ENCODE measurements around the gene LKAAEAR1. TPM values are rescaled to one million over a fixed set of nuclear protein-coding genes. Genes with fewer than 3 reads are reported as not detected.

Gene LKAAEAR1
- total RNA-seq, 1 donor from 2014 or later: not detected

- no peak for TF ChIP-seq CTCF (IDR thresholded peaks at IDR 0.05; ENCODE audit: partially characterized antibody, unreplicated experiment)
- H3K27ac Mint-ChIP-seq (ENCODE audit: unreplicated experiment): no peak overlapping the region
- peaks cover 5% of the 10 kb centered on the region for H3K27me3 Mint-ChIP-seq (ENCODE audit: unreplicated experiment)
- H3K9me3 Mint-ChIP-seq (ENCODE audit: unreplicated experiment): peaks cover 3% of the 10 kb centered on the region
- peaks cover 8% of the 10 kb centered on the region for H3K4me1 Mint-ChIP-seq (ENCODE audit: low read depth, unreplicated experiment)
- H3K4me3 Mint-ChIP-seq (ENCODE audit: unreplicated experiment): no peak overlapping the region
- no peak for DNase-seq
- no peaks in the 10 kb centered on the region for H3K36me3 Mint-ChIP-seq (ENCODE audit: unreplicated experiment)
Measured at GRCh38 chr20:64065062-64065973, 18.9 kb downstream of the LKAAEAR1 start.

GRCh38 chr20:64064145-64064698, 20.0 kb downstream of the LKAAEAR1 start:
- peaks cover 3% of the 10 kb centered on the region for H3K9me3 Mint-ChIP-seq (ENCODE audit: unreplicated experiment)
- DNase-seq: no peak
- H3K27ac Mint-ChIP-seq (ENCODE audit: unreplicated experiment): peak overlapping the region; percentile 62

GRCh38 chr20:64063389-64064144, 20.6 kb downstream of the LKAAEAR1 start:
- Mint-ChIP-seq H3K27me3 (ENCODE audit: unreplicated experiment) (peaks cover 5% of the 10 kb centered on the region), H3K36me3 (ENCODE audit: unreplicated experiment) (no peaks in the 10 kb centered on the region), H3K4me3 (ENCODE audit: unreplicated experiment) (peak overlapping the region; percentile 92), H3K4me1 (ENCODE audit: low read depth, unreplicated experiment) (peaks cover 8% of the 10 kb centered on the region), H3K9me3 (ENCODE audit: unreplicated experiment) (peaks cover 3% of the 10 kb centered on the region), H3K27ac (ENCODE audit: unreplicated experiment) (peak overlapping the region; percentile 62)
- DNase-seq: peak; percentile 61
- no peak for TF ChIP-seq CTCF (IDR thresholded peaks at IDR 0.05; ENCODE audit: partially characterized antibody, unreplicated experiment)

More at GRCh38 chr20:64064145-64064698, 20.0 kb downstream of the LKAAEAR1 start:
- TF ChIP-seq CTCF (IDR thresholded peaks at IDR 0.05; ENCODE audit: partially characterized antibody, unreplicated experiment): no peak
- H3K4me1 Mint-ChIP-seq (ENCODE audit: low read depth, unreplicated experiment): peaks cover 8% of the 10 kb centered on the region
- peaks cover 5% of the 10 kb centered on the region for H3K27me3 Mint-ChIP-seq (ENCODE audit: unreplicated experiment)
- peak overlapping the region; percentile 92 for H3K4me3 Mint-ChIP-seq (ENCODE audit: unreplicated experiment)
- no peaks in the 10 kb centered on the region for H3K36me3 Mint-ChIP-seq (ENCODE audit: unreplicated experiment)

GRCh38 chr20:64062596-64063388, 21.4 kb downstream of the LKAAEAR1 start, which contains the start of gene TCEA2:
Gene TCEA2, plus strand, starts transcription at chr20:64063198. Its CDS starts 115 bp downstream, at chr20:64063313.
- Mint-ChIP-seq H3K4me1 (ENCODE audit: low read depth, unreplicated experiment) (peaks cover 8% of the 10 kb centered on the region), H3K27me3 (ENCODE audit: unreplicated experiment) (peaks cover 4% of the 10 kb centered on the region), H3K4me3 (ENCODE audit: unreplicated experiment) (peak within 1 kb of the TSS; percentile 92), H3K9me3 (ENCODE audit: unreplicated experiment) (peaks cover 3% of the 10 kb centered on the region), H3K27ac (ENCODE audit: unreplicated experiment) (peak within 1 kb of the TSS; percentile 62), H3K36me3 (ENCODE audit: unreplicated experiment) (no peaks in the 10 kb centered on the region)
- DNase-seq: peak; percentile 98
- no peak for TF ChIP-seq CTCF (IDR thresholded peaks at IDR 0.05; ENCODE audit: partially characterized antibody, unreplicated experiment)

Measured in glutamatergic neuron (in vitro differentiated cells).